ENCODE data around the gene ZNF683. TPM values are rescaled to one million over a fixed set of nuclear protein-coding genes. Genes with fewer than 3 reads are reported as not detected.
A peak's percentile ranks its signal among the peaks of the same experiment; 100 is the strongest.
"Not testable (repeated sequence)": the region's sequence is repeated elsewhere in the genome, so short reads cannot be mapped to it uniquely, and the experiment has no call there.

ZNF683 gene
- total RNA-seq, 6 donors from 2014 or later = 0.30 to 1.3 (median 0.72) TPM; not detected in 1

- no peak overlapping the region for H3K4me3 ChIP-seq
- DNase-seq (no peak), ATAC-seq (ENCODE audit: low FRiP score in 2 of 2) (no peak)
- no peak overlapping the region for H3K27ac ChIP-seq
- H3K27me3 ChIP-seq = peaks cover 0 to 5% (median 0%) of the 10 kb centered on the region in 4 donors
- no peaks in the 10 kb centered on the region for H3K36me3 ChIP-seq
- no peaks in the 10 kb centered on the region for H3K9me3 ChIP-seq
- no peak for TF ChIP-seq CTCF (IDR thresholded peaks at IDR 0.05)
- no peak for TF ChIP-seq POLR2A (IDR thresholded peaks at IDR 0.05)
- no peak for TF ChIP-seq POLR2AphosphoS5 (IDR thresholded peaks at IDR 0.05)
- TF ChIP-seq EP300 (IDR thresholded peaks at IDR 0.05) = no peak
- 59 to 72% methylated on average over 3 to 4 of the region's 4 CpGs for WGBS, 2 donors
- peaks cover 11 to 18% (median 15%) of the 10 kb centered on the region in 4 donors for H3K4me1 ChIP-seq
Measured at GRCh38 chr1:26337625-26338024, 34.9 kb downstream of the ZNF683 start.

GRCh38 chr1:26337206-26337535 lies 35.4 kb downstream of the ZNF683 start:
- H3K9me3 ChIP-seq = no peaks in the 10 kb centered on the region
- H3K4me1 ChIP-seq = peaks cover 11 to 18% (median 15%) of the 10 kb centered on the region in 4 donors
- WGBS, 2 donors = 82 to 100% methylated on average over 2 to 7 of the region's 7 CpGs
- peaks cover 0 to 5% (median 0%) of the 10 kb centered on the region in 4 donors for H3K27me3 ChIP-seq
- no peaks in the 10 kb centered on the region for H3K36me3 ChIP-seq
- no peak overlapping the region for H3K4me3 ChIP-seq
- ATAC-seq (ENCODE audit: low FRiP score in 2 of 2) (peak; percentile 2 to 5), DNase-seq (no peak)
- H3K27ac ChIP-seq = no peak overlapping the region
- TF ChIP-seq POLR2AphosphoS5 (IDR thresholded peaks at IDR 0.05) (no peak), EP300 (IDR thresholded peaks at IDR 0.05) (no peak), CTCF (IDR thresholded peaks at IDR 0.05) (no peak), POLR2A (IDR thresholded peaks at IDR 0.05) (no peak)

DNA sequence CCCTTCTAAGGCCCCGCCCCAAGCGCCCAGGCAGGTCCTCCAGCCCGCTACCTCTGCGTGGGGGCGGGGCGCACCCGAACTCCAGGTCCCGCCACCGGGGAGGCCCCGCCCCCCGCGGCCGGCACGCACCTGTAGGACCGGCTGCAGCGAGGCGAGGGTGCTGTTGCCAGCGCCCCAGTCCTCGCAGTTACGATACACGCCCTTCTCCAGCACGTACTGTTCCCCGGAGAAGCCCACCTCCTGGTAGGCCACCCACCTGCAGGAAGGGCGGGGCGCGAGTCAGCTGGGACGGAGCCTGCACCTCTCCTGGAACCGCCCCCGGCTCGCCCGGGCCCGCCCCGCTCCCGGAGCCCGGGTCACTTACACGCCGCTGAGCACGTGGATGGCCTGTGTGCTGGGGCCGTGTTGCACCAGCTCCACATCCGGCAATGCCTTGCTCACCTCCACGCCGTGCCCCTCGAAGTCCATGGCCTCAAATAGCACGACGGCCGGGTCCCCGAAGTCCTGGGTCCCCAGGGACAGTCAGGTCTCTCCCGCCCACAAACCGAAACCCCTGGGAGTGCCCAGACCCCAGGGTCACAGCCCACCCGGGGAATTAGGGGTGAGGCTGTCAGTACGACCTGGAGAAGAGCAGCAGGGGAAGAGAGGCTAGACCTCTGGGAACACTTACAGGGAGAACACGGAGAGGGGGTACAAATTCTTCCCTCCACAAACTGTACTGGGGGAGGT lies 35.9 kb downstream of the ZNF683 start:
- Histone ChIP-seq H3K27ac (peak overlapping the region in 2 of 4 donors; percentile 19 to 24), H3K4me1 (peaks cover 11 to 18% (median 15%) of the 10 kb centered on the region in 4 donors), H3K4me3 (peak overlapping the region; percentile 41 to 63 (median 48)), H3K9me3 (no peaks in the 10 kb centered on the region), H3K36me3 (no peaks in the 10 kb centered on the region), H3K27me3 (peaks cover 0 to 5% (median 0%) of the 10 kb centered on the region in 4 donors)
- peak; percentile 87 to 93 for ATAC-seq (ENCODE audit: low FRiP score in 2 of 2)
- TF ChIP-seq POLR2A (IDR thresholded peaks at IDR 0.05) (no peak), EP300 (IDR thresholded peaks at IDR 0.05) (no peak), POLR2AphosphoS5 (IDR thresholded peaks at IDR 0.05) (no peak), CTCF (IDR thresholded peaks at IDR 0.05) (no peak)
- WGBS, 2 donors = 9 to 17% methylated on average over 12 to 33 of the region's 52 CpGs
- peak; percentile 93 to 98 for DNase-seq

DNA sequence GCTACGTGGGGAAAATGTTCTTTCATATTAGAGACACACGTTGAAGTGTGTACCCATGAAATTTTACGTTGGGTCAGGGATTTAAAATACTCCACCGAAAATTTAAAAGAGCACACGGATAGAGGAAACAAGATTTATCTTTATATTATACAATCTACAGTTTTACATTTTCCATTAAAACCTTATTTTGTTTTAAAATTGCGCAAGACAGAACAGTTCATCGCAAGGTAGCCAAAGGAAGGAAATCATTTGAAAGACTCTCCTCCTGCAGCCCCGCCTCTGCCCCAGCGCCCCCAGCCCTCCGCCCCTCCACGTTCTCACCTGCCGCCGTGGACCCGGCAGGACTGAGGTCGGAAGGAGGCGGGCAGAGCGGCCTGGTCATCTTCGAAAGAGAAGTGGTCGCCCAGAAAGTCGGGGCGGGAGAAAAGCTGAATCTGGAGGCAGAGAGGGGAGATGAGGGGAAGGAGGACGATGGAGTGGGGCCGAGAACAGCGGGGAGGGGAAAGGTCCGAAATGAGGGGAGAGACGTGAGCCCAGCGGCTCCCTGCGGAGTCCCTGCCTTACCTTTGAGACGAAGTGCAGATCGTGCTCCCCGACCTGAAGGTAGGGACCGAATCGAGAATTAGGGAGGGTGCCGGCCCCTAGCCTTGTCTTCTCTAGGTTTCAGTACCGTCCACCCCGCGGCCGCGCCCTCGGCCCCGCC lies 36.6 kb downstream of the ZNF683 start:
- WGBS, 2 donors = 2 to 3% methylated on average over 31 to 33 of the region's 41 CpGs
- H3K4me3 ChIP-seq = peak overlapping the region; percentile 41 to 63 (median 48)
- peaks cover 0 to 5% (median 0%) of the 10 kb centered on the region in 4 donors for H3K27me3 ChIP-seq
- H3K36me3 ChIP-seq = no peaks in the 10 kb centered on the region
- DNase-seq = peak in 1 of 2 donors; percentile 80
- peaks cover 11 to 18% (median 15%) of the 10 kb centered on the region in 4 donors for H3K4me1 ChIP-seq
- H3K9me3 ChIP-seq = no peaks in the 10 kb centered on the region
- H3K27ac ChIP-seq = peak overlapping the region in 2 of 4 donors; percentile 9 to 30
- TF ChIP-seq POLR2A (IDR thresholded peaks at IDR 0.05) (no peak), CTCF (IDR thresholded peaks at IDR 0.05) (no peak), EP300 (IDR thresholded peaks at IDR 0.05) (no peak)
- ATAC-seq (ENCODE audit: low FRiP score in 2 of 2) = peak in 1 of 2 donors; percentile 21

DNA sequence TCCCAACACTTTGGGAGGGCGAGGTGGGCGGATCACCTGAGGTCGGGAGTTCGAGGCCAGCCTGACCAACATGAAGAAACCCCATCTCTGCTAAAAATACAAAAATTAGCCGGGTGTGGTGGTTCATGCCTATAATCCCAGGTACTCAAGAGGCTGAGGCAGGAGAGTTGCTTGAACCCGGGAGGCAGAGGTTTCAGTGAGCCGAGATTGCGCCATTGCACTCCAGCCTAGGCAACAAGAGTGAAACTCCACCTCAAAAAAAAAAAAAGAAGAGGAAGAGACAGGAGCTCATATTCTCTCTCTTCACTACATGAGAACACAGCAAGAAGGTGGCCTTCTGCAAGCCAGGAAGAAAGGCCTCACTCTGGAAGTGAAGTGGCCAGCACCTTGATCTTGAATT lies 39.2 kb downstream of the ZNF683 start:
- H3K4me1 ChIP-seq = peaks cover 11 to 18% (median 15%) of the 10 kb centered on the region in 4 donors
- not testable (repeated sequence) for DNase-seq; H3K9me3 ChIP-seq; H3K4me3 ChIP-seq; H3K27me3 ChIP-seq; ATAC-seq (ENCODE audit: low FRiP score in 2 of 2); H3K27ac ChIP-seq; H3K36me3 ChIP-seq
- WGBS, 2 donors = 78 to 88% methylated on average over 8 of the region's 8 CpGs

Measured in upper lobe of left lung (tissue), 6 donors.